Activated naive CD8-positive, alpha-beta T cell (primary cell): Measurements from ENCODE around the gene AFF3.
"Not testable (repeated sequence)": the region's sequence is repeated elsewhere in the genome, so short reads cannot be mapped to it uniquely, and the experiment has no call there.

Experiments
- H3K27ac Mint-ChIP-seq: one replicate; pipeline ENCODE4 v1.8.0; 2021; ENCODE audit warnings: mixed read lengths
- H3K27me3 Mint-ChIP-seq: one replicate; pipeline ENCODE4 v1.8.0; 2021; ENCODE audit warnings: mixed read lengths
- H3K36me3 Mint-ChIP-seq: one replicate; pipeline ENCODE4 v1.8.0; 2021; ENCODE audit warnings: mixed read lengths
- H3K4me1 Mint-ChIP-seq: one replicate; pipeline ENCODE4 v1.8.0; 2021; ENCODE audit warnings: low read depth, mixed read lengths
- H3K4me3 Mint-ChIP-seq: one replicate; pipeline ENCODE4 v1.8.0; 2021; ENCODE audit warnings: mild to moderate bottlenecking, mixed read lengths
- H3K9me3 Mint-ChIP-seq: one replicate; pipeline ENCODE4 v1.8.0; 2021; ENCODE audit warnings: low read depth, mixed read lengths

AFF3 gene

DNA sequence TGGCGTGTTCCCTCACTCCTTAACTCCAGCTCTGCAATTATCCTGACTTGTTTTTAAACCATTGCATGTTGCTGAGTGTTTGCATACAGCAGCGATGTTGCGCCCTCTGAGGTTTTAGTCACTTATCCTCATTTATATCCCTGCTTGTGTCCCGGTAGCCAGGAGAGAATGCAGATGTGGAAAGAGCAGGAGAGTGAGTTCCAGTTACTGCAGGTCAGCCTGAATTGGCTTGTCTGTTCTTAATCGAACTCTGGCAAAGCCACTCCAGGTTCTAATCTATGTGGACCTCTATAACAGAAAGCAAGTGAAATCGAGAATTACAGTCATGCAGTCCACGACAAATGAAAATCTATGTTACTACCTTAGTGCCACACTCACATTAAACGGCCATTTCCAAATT is 357.4 kb downstream of the AFF3 start:
- H3K4me1 Mint-ChIP-seq: no peaks in the 10 kb centered on the region
- H3K27me3 Mint-ChIP-seq: no peaks in the 10 kb centered on the region
- no peaks in the 10 kb centered on the region for H3K36me3 Mint-ChIP-seq
- no peak overlapping the region for H3K27ac Mint-ChIP-seq
- H3K4me3 Mint-ChIP-seq: no peak overlapping the region
- no peaks in the 10 kb centered on the region for H3K9me3 Mint-ChIP-seq

DNA sequence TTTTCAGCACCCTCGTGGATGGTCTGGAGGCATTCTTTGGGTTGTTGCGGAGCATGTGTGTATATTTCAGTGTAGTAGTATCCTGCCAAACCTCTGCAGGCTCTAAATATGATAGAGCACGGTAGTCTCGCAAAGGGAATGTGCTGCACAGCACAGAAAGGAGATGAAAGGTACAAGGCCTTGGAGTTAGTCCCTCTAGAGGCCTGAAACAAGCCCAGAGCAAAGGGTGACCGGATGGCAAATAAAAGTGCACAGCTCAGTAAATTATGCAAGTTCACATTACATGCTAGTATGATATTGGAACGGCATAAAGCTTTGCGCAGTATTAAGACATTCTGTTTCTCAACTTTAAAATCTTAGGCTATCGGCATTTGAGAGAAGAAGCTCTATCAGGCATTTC is 358.1 kb downstream of the AFF3 start:
- no peaks in the 10 kb centered on the region for H3K4me1 Mint-ChIP-seq
- H3K27ac Mint-ChIP-seq: no peak overlapping the region
- H3K27me3 Mint-ChIP-seq: no peaks in the 10 kb centered on the region
- no peak overlapping the region for H3K4me3 Mint-ChIP-seq
- peaks cover 4% of the 10 kb centered on the region for H3K9me3 Mint-ChIP-seq
- no peaks in the 10 kb centered on the region for H3K36me3 Mint-ChIP-seq

DNA sequence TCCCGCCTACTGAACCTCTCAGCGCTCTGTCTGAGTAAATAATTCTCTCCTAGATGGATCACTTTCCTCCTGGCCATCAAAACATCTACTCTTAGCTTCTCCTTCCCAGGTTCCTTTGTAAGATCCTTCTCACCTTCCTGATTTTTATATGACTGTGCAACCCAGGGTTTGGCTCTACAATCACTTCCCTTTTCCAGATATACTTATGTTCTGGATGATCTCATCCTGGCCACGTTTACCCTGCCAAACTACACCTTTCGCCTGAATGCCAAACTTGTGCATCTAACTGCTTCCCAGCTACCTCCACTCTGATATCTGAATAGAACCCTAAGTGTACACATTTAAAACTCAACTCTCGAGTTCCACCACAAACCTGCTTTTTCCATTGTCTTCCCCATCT is 362.1 kb downstream of the AFF3 start:
- Mint-ChIP-seq H3K4me3 (no peak overlapping the region), H3K4me1 (no peaks in the 10 kb centered on the region), H3K36me3 (peaks cover 3% of the 10 kb centered on the region), H3K27ac (no peak overlapping the region), H3K9me3 (peaks cover 10% of the 10 kb centered on the region), H3K27me3 (no peaks in the 10 kb centered on the region)

DNA sequence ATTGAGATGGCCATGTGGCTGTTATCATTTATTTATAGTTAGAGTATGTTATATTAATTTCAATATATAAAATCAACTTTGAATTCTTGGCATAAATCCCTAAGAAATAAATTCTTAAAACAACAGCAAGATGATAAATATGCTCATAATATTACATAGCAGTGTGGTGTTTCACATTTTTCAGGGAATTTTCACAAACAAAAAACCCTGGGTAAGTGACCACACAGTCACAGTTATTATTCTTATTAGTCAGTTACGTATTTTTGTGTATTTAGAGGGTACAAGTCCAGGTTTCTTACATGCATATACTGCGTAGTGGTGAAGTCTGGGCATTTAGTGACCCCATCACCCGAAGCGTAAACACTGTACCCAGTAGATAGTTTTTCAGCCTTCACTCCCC is 363.1 kb downstream of the AFF3 start:
- Mint-ChIP-seq H3K4me3 (no peak overlapping the region), H3K4me1 (no peaks in the 10 kb centered on the region), H3K27me3 (no peaks in the 10 kb centered on the region), H3K27ac (no peak overlapping the region), H3K9me3 (peaks cover 10% of the 10 kb centered on the region), H3K36me3 (peaks cover 3% of the 10 kb centered on the region)

DNA sequence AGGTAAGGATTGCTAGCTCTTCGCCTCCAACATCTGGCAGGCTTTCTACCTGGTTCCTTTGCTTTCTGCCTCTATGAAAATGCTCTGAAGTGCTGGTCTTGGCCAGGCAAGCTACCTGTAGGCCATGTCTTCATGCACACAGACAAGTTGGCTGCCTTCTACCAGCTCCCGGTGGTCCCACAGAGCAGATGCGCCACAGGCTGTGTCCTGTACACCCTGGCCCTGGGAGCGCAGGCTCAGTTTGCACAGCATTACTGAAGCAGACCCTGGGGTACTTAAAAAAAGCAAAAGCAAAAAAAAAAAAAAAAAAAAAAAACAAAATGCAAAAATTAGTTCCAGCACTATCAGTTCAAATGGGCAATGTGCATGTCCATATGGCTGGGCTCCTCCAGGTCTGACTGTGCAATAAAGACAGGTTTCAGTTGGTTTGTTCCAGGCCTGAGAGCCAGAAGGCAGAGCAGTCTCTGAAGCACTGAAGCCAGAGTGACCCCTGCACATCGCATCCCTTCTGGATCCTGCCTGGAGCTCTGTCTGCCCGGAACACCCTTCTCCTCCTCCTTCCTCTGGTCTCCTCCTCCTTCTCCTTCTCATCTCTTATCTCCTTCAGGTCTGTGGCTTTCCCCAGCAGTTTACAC is 364.6 kb downstream of the AFF3 start:
- peaks cover 10% of the 10 kb centered on the region for H3K9me3 Mint-ChIP-seq
- H3K36me3 Mint-ChIP-seq: peaks cover 3% of the 10 kb centered on the region
- no peaks in the 10 kb centered on the region for H3K4me1 Mint-ChIP-seq
- no peak overlapping the region for H3K27ac Mint-ChIP-seq
- no peak overlapping the region for H3K4me3 Mint-ChIP-seq
- H3K27me3 Mint-ChIP-seq: peaks cover 3% of the 10 kb centered on the region

DNA sequence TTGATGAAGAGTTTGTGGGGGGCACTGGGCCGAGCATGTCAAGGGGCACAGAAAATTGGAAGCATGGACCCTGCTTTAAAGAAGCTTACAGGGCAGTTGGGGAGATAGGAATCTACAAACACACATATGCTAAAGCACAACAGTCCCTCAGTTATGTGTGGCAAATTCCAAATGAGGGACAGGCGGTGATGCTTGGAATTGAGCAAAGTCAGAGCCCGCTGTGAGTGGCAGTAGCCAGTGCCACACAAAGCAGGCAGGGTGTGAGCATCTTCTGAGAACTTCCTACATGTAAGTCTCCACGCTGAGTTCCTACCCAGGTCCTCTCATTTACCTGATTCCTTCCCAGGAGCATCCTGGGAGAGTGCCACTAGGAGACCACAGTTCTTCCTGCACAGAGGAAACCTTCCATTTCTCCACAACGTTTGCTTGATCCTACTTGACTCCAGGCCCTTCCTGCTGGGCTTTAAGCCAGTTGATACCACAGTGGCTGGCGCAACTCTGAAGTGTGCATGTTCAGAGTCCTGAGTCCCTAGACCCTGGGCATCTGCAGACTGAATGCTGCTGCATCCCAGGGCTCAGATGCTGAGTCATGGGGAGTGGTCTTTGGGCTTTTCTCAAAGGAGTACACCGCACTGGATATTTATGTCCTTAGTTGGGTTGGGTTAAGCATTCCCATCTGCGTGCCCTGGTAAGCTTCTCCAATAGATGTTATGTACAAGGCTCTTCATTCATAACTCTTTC is 365.3 kb downstream of the AFF3 start:
- Mint-ChIP-seq H3K9me3 (peaks cover 10% of the 10 kb centered on the region), H3K4me3 (no peak overlapping the region), H3K4me1 (no peaks in the 10 kb centered on the region), H3K27ac (no peak overlapping the region), H3K27me3 (peaks cover 3% of the 10 kb centered on the region), H3K36me3 (peaks cover 3% of the 10 kb centered on the region)

DNA sequence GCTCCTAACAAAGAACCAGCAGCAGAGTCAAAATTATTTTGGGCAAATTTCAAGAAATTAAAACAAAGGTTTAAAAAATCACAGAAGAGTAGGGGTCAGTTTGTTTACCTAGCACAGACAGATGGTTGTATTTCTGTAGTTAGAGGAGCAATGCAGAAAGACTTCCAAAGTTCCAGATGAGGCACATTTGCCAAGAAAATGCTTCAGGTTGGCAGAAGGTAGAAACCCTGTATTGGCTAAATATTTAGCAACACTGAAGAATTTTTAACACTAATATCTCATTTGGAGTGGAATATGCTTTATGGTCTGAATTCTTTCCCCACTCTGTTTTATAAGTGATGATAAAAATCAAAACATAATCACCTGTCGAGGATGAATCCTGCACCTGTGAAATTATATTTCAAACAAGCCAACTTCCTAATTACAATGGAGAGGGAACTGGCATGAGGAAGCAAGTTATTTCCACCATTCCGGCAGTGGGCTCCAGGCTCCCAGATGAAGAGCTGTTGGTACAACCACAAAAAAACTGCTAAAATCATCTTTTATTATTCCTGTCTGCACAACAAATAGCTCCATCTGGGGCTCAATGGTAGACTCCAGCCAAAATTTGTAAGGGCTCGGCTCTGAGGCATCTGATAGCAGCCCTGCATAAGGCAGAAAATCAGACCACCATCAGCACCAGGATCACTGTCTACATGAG is 366.0 kb downstream of the AFF3 start:
- Mint-ChIP-seq H3K27ac (no peak overlapping the region), H3K36me3 (peaks cover 3% of the 10 kb centered on the region), H3K27me3 (peaks cover 3% of the 10 kb centered on the region), H3K4me1 (no peaks in the 10 kb centered on the region), H3K9me3 (peaks cover 10% of the 10 kb centered on the region), H3K4me3 (no peak overlapping the region)

DNA sequence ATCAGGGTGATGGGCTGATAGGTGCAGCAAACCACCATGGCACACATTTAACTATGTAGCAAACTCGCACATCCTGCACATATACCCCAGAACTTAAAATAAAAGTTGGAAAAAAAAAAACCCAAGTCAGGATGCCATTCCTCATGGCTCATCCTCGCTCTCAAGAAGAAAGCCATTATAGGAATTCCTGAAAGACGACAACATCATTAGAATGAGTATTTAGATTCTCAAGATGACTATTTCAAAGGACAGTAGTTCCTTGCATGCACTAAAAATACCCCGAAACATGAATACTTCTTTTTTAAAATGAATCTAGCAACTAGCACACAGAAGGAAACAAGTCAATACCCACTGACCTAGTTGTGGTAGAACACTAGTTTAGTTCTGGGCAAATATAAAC is 366.8 kb downstream of the AFF3 start:
- no peak overlapping the region for H3K27ac Mint-ChIP-seq
- peaks cover 10% of the 10 kb centered on the region for H3K9me3 Mint-ChIP-seq
- H3K36me3 Mint-ChIP-seq: peaks cover 3% of the 10 kb centered on the region
- peaks cover 3% of the 10 kb centered on the region for H3K27me3 Mint-ChIP-seq
- H3K4me1 Mint-ChIP-seq: no peaks in the 10 kb centered on the region
- H3K4me3 Mint-ChIP-seq: no peak overlapping the region

DNA sequence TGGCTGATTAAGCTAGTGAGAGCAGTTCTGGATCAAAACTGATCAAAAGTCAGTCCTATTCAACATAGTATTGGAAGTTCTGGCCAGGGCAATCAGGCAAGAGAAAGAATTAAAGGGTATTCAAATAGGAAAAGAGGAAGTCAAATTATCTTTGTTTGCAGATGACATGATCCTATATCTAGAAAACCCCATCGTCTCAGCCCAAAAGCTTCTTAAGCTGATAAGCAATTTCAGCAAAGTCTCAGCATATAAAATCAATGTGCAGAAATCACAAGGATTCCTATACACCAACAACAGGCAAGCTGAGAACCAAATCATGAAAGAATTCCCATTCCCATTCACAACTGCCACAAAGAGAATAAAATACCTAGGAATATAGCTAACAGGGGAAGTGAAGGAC is 368.7 kb downstream of the AFF3 start:
- not testable (repeated sequence) for H3K4me1 Mint-ChIP-seq, H3K27ac Mint-ChIP-seq, H3K27me3 Mint-ChIP-seq, H3K36me3 Mint-ChIP-seq, H3K4me3 Mint-ChIP-seq
- peaks cover 17% of the 10 kb centered on the region for H3K9me3 Mint-ChIP-seq

DNA sequence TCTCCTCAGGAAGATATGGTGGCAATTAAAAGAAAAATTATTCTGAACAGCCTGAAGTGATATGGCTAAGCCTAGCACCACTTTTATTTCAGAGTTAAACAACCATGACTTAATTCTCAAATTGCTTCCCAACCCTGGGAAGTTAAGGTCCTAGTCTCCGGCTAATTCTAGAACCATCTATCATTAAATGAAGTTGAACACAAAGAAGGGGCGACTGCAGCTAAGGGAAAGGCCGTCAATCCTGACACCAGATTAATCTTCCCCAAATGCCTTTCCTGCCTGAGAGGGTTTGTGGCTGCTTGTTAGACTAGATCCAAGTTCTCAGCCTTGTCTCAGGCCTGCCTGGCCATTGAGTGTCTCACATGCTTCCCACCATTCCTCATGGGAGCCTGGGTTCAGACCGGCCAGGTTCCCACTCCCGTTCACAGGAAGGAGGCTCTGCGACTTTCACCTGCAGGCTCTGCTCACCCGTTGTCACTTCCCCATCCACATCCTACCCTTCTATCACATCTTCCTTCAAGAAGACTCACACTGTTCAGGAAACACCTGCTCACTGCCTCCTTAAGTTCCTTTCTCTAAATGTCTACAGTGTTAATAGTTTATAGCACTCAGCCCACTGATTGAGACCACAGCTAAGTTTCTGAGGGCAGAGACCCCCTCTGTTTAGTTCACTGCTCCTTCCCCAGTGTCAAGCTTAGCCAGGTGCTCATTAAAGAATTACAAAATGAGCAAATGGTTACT is 369.6 kb downstream of the AFF3 start:
- peaks cover 4% of the 10 kb centered on the region for H3K27me3 Mint-ChIP-seq
- no peaks in the 10 kb centered on the region for H3K36me3 Mint-ChIP-seq
- H3K4me3 Mint-ChIP-seq: no peak overlapping the region
- H3K27ac Mint-ChIP-seq: no peak overlapping the region
- H3K9me3 Mint-ChIP-seq: peaks cover 14% of the 10 kb centered on the region
- no peaks in the 10 kb centered on the region for H3K4me1 Mint-ChIP-seq

DNA sequence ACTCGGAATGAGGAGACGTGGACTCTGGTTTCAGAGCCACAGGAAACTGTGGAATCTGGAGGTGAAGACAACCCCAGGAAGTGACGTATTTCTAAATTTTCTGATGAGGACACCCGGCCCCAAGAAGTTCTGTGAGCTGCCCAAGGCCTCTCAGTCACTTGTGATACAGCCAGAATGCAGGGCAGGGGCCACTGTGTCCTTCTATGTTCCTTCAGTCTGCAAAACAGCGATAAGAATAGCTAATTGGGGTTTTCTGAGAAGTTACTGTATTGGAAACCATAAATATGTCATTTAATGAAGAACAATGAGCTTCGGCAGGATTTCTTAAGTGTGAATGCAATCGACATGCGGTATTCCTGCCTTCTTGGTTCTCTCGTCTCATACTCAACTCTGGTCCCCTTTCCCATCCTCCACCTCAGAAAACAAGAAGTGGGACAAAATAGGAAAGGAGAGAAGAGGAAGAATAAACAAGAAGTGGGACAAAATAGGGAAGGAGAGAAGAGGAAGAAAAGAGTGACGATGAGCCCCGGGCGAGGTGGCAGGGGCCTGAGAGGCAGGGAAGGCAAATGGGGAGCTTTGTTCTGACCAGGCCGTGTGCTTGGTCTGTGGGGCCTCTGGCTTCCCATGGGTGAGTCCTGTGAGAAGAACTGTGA is 370.6 kb downstream of the AFF3 start:
- Mint-ChIP-seq H3K4me3 (no peak overlapping the region), H3K4me1 (no peaks in the 10 kb centered on the region), H3K36me3 (no peaks in the 10 kb centered on the region), H3K27ac (no peak overlapping the region), H3K9me3 (peaks cover 14% of the 10 kb centered on the region), H3K27me3 (peaks cover 4% of the 10 kb centered on the region)

DNA sequence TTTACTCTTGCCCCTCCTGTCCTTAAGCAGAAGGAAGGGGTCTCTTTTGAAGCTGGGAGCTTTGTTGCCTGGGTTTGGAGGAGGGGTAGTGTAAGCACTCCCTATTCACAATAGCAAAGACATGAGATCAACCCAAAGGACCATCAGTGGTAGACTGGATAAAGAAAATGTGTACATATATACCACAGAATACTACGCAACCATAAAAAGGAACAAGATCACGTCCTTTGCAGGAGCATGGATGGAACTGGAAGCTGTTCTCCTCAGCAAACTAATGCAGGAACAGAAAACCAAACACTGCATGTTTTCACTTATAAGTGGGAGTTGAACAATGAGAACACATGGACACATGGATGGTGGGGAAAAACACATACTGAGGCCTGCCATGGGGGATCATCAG is 371.5 kb downstream of the AFF3 start:
- Mint-ChIP-seq H3K4me1 (no peaks in the 10 kb centered on the region), H3K9me3 (peaks cover 14% of the 10 kb centered on the region), H3K4me3 (no peak overlapping the region), H3K36me3 (no peaks in the 10 kb centered on the region), H3K27me3 (peaks cover 4% of the 10 kb centered on the region), H3K27ac (no peak overlapping the region)

DNA sequence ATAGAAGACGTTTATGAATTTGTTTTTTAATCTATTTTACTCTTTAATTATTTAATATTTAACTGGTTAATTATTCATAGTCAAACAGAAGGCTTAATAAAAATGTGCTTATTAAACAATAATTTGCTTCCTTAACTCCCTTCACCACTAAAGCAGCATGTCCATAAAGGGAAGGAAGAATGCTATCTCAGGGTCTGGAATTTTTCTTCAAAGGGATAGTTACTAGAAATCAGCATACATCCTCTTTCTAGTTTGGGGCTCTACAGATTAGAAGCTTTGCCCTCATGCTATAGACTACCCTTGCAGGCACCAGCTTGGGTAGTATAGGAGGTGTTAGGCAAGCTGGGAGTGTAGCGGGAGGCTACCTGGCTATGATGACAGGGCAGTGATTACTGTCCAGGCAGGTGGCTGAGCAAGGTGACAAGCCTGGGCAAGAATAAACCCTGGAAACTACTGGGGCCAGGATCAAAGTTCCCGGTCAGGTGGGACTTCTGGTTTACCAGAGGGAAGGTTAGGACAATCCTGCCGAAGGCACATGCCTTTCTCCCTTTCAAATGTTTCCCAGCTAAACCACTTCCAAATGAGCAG is 376.6 kb downstream of the AFF3 start:
- Mint-ChIP-seq H3K9me3 (peaks cover 14% of the 10 kb centered on the region), H3K4me3 (no peak overlapping the region), H3K4me1 (no peaks in the 10 kb centered on the region), H3K36me3 (no peaks in the 10 kb centered on the region), H3K27me3 (peaks cover 1% of the 10 kb centered on the region), H3K27ac (no peak overlapping the region)

DNA sequence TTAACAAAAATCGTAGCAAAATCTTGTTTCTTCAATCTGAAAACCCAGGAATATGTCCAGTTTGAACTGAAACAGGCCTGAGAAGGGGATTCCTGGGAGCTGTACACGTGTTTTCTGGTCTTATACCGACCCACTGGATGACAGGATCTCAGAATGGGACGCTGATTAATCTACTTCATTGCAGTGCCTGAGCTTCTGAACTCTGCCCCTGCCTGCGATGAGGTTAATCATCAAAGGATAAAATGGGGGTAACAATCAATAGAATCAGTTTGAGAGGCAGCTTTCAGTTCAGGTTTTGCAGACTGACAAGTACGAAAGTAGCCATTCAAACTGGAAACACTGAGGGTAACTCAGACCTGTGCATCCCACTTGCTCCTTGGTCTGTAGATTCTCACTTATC is 378.6 kb downstream of the AFF3 start:
- Mint-ChIP-seq H3K4me1 (no peaks in the 10 kb centered on the region), H3K4me3 (no peak overlapping the region), H3K27ac (no peak overlapping the region), H3K27me3 (no peaks in the 10 kb centered on the region), H3K36me3 (no peaks in the 10 kb centered on the region), H3K9me3 (peaks cover 3% of the 10 kb centered on the region)
